Measurements from ENCODE around the gene KLF13.
A peak's percentile ranks its signal among the peaks of the same experiment; 100 is the strongest.

KLF13 gene

GRCh38 chr15:31331389-31331788 is 4.8 kb downstream of the KLF13 start:
- WGBS (ENCODE audit: extremely low coverage, insufficient coverage, insufficient read length) = no CpG with 5 or more reads among the region's 5 CpGs
- Histone ChIP-seq H3K79me1 (ENCODE audit: low read length) (peaks cover 15% of the 10 kb centered on the region), H3K14ac (ENCODE audit: low read length) (no peak overlapping the region), H3K27ac (ENCODE audit: low read depth, low read length) (no peak overlapping the region), H2BK5ac (ENCODE audit: low read depth, low read length, poor library complexity) (no peak overlapping the region), H2BK12ac (ENCODE audit: low read length) (no peak overlapping the region), H3K9ac (ENCODE audit: low read length) (peak overlapping the region; percentile 29), H2BK120ac (ENCODE audit: insufficient read depth, low read length, poor library complexity) (no peak overlapping the region), H4K91ac (ENCODE audit: low read depth, low read length) (no peak overlapping the region), H4K8ac (ENCODE audit: low read depth, low read length) (no peak overlapping the region), H3K4me1 (ENCODE audit: control insufficient read depth in 1 of 2, insufficient read depth in 2 of 2, low read length in 2 of 2) (peaks cover 21 to 22% of the 10 kb centered on the region in 2 experiments), H3K23ac (ENCODE audit: low read length) (no peak overlapping the region), H3K9me3 (ENCODE audit: insufficient read depth, low read depth, low read length) (peaks cover 2% of the 10 kb centered on the region), H2AFZ (ENCODE audit: insufficient read depth, low read length, poor library complexity) (peak overlapping the region; percentile 57), H3K4ac (ENCODE audit: low read depth, low read length) (peak overlapping the region; percentile 74), H3K4me2 (ENCODE audit: low read length) (no peak overlapping the region), H3K79me2 (ENCODE audit: control insufficient read depth, insufficient read depth, low read length, poor library complexity) (peaks cover 42% of the 10 kb centered on the region), H3K36me3 (ENCODE audit: control insufficient read depth in 1 of 2, insufficient read depth in 2 of 2, low read length in 2 of 2) (peaks cover 0 to 2% of the 10 kb centered on the region in 2 experiments), H3K4me3 (ENCODE audit: low read depth, low read length) (no peak overlapping the region), H2AK5ac (ENCODE audit: low read length) (no peak overlapping the region), H4K12ac (ENCODE audit: low read depth, low read length) (no peak overlapping the region), H3K27me3 (ENCODE audit: insufficient read depth, low read length) (no peaks in the 10 kb centered on the region), H3K18ac (ENCODE audit: low read length) (peak overlapping the region; percentile 42)
- no peak for DNase-seq

GRCh38 chr15:31332020-31332680 is 5.5 kb downstream of the KLF13 start:
- Histone ChIP-seq H3K9me3 (ENCODE audit: insufficient read depth, low read depth, low read length) (peaks cover 2% of the 10 kb centered on the region), H3K18ac (ENCODE audit: low read length) (peak overlapping the region; percentile 10), H4K12ac (ENCODE audit: low read depth, low read length) (no peak overlapping the region), H2BK120ac (ENCODE audit: insufficient read depth, low read length, poor library complexity) (no peak overlapping the region), H2AFZ (ENCODE audit: insufficient read depth, low read length, poor library complexity) (no peak overlapping the region), H3K4me2 (ENCODE audit: low read length) (no peak overlapping the region), H2BK12ac (ENCODE audit: low read length) (no peak overlapping the region), H3K36me3 (ENCODE audit: control insufficient read depth in 1 of 2, insufficient read depth in 2 of 2, low read length in 2 of 2) (peaks cover 0 to 2% of the 10 kb centered on the region in 2 experiments), H4K8ac (ENCODE audit: low read depth, low read length) (no peak overlapping the region), H2BK5ac (ENCODE audit: low read depth, low read length, poor library complexity) (no peak overlapping the region), H3K4me1 (ENCODE audit: control insufficient read depth in 1 of 2, insufficient read depth in 2 of 2, low read length in 2 of 2) (peaks cover 27 to 29% of the 10 kb centered on the region in 2 experiments), H3K27me3 (ENCODE audit: insufficient read depth, low read length) (no peaks in the 10 kb centered on the region), H2AK5ac (ENCODE audit: low read length) (no peak overlapping the region), H3K4ac (ENCODE audit: low read depth, low read length) (peak overlapping the region; percentile 58), H3K14ac (ENCODE audit: low read length) (no peak overlapping the region), H3K79me1 (ENCODE audit: low read length) (peaks cover 10% of the 10 kb centered on the region), H3K4me3 (ENCODE audit: low read depth, low read length) (no peak overlapping the region), H3K27ac (ENCODE audit: low read depth, low read length) (no peak overlapping the region), H4K91ac (ENCODE audit: low read depth, low read length) (no peak overlapping the region), H3K9ac (ENCODE audit: low read length) (no peak overlapping the region), H3K79me2 (ENCODE audit: control insufficient read depth, insufficient read depth, low read length, poor library complexity) (peaks cover 44% of the 10 kb centered on the region), H3K23ac (ENCODE audit: low read length) (no peak overlapping the region)
- WGBS (ENCODE audit: extremely low coverage, insufficient coverage, insufficient read length) = no CpG with 5 or more reads among the region's 9 CpGs
- no peak for DNase-seq

GRCh38 chr15:31332681-31333071 is 6.0 kb downstream of the KLF13 start:
- H4K91ac ChIP-seq (ENCODE audit: low read depth, low read length) = no peak overlapping the region
- peaks cover 40% of the 10 kb centered on the region for H3K79me2 ChIP-seq (ENCODE audit: control insufficient read depth, insufficient read depth, low read length, poor library complexity)
- no peak overlapping the region for H3K9ac ChIP-seq (ENCODE audit: low read length)
- peaks cover 7% of the 10 kb centered on the region for H3K79me1 ChIP-seq (ENCODE audit: low read length)
- H2BK12ac ChIP-seq (ENCODE audit: low read length) = no peak overlapping the region
- H2AK5ac ChIP-seq (ENCODE audit: low read length) = no peak overlapping the region
- H2BK5ac ChIP-seq (ENCODE audit: low read depth, low read length, poor library complexity) = no peak overlapping the region
- peak overlapping the region; percentile 58 for H3K4ac ChIP-seq (ENCODE audit: low read depth, low read length)
- H3K4me3 ChIP-seq (ENCODE audit: low read depth, low read length) = no peak overlapping the region
- H3K4me2 ChIP-seq (ENCODE audit: low read length) = no peak overlapping the region
- no peak overlapping the region for H2AFZ ChIP-seq (ENCODE audit: insufficient read depth, low read length, poor library complexity)
- H3K18ac ChIP-seq (ENCODE audit: low read length) = no peak overlapping the region
- no peak overlapping the region for H4K12ac ChIP-seq (ENCODE audit: low read depth, low read length)
- H3K27ac ChIP-seq (ENCODE audit: low read depth, low read length) = no peak overlapping the region
- H3K27me3 ChIP-seq (ENCODE audit: insufficient read depth, low read length) = no peaks in the 10 kb centered on the region
- H3K9me3 ChIP-seq (ENCODE audit: insufficient read depth, low read depth, low read length) = peaks cover 2% of the 10 kb centered on the region
- H2BK120ac ChIP-seq (ENCODE audit: insufficient read depth, low read length, poor library complexity) = no peak overlapping the region
- no peak for DNase-seq
- no peak overlapping the region for H4K8ac ChIP-seq (ENCODE audit: low read depth, low read length)
- no CpG with 5 or more reads among the region's 1 CpG for WGBS (ENCODE audit: extremely low coverage, insufficient coverage, insufficient read length)
- no peak overlapping the region for H3K14ac ChIP-seq (ENCODE audit: low read length)
- H3K4me1 ChIP-seq (ENCODE audit: control insufficient read depth in 1 of 2, insufficient read depth in 2 of 2, low read length in 2 of 2) = peaks cover 27 to 29% of the 10 kb centered on the region in 2 experiments
- H3K36me3 ChIP-seq (ENCODE audit: control insufficient read depth in 1 of 2, insufficient read depth in 2 of 2, low read length in 2 of 2) = peaks cover 0 to 2% of the 10 kb centered on the region in 2 experiments
- no peak overlapping the region for H3K23ac ChIP-seq (ENCODE audit: low read length)

- Histone ChIP-seq H2AFZ (ENCODE audit: insufficient read depth, low read length, poor library complexity) (no peak overlapping the region), H3K4ac (ENCODE audit: low read depth, low read length) (peak overlapping the region; percentile 52), H3K79me1 (ENCODE audit: low read length) (peaks cover 4% of the 10 kb centered on the region), H3K9ac (ENCODE audit: low read length) (no peak overlapping the region), H3K79me2 (ENCODE audit: control insufficient read depth, insufficient read depth, low read length, poor library complexity) (peaks cover 38% of the 10 kb centered on the region), H2BK120ac (ENCODE audit: insufficient read depth, low read length, poor library complexity) (no peak overlapping the region), H3K36me3 (ENCODE audit: control insufficient read depth in 1 of 2, insufficient read depth in 2 of 2, low read length in 2 of 2) (peaks cover 0 to 2% of the 10 kb centered on the region in 2 experiments), H4K91ac (ENCODE audit: low read depth, low read length) (no peak overlapping the region), H3K4me2 (ENCODE audit: low read length) (no peak overlapping the region), H4K12ac (ENCODE audit: low read depth, low read length) (no peak overlapping the region), H4K8ac (ENCODE audit: low read depth, low read length) (no peak overlapping the region), H3K9me3 (ENCODE audit: insufficient read depth, low read depth, low read length) (peaks cover 2% of the 10 kb centered on the region), H3K27me3 (ENCODE audit: insufficient read depth, low read length) (no peaks in the 10 kb centered on the region), H3K23ac (ENCODE audit: low read length) (no peak overlapping the region), H2AK5ac (ENCODE audit: low read length) (no peak overlapping the region), H3K27ac (ENCODE audit: low read depth, low read length) (no peak overlapping the region), H2BK12ac (ENCODE audit: low read length) (no peak overlapping the region), H3K18ac (ENCODE audit: low read length) (no peak overlapping the region), H3K14ac (ENCODE audit: low read length) (no peak overlapping the region), H2BK5ac (ENCODE audit: low read depth, low read length, poor library complexity) (no peak overlapping the region), H3K4me1 (ENCODE audit: control insufficient read depth in 1 of 2, insufficient read depth in 2 of 2, low read length in 2 of 2) (peaks cover 27 to 29% of the 10 kb centered on the region in 2 experiments), H3K4me3 (ENCODE audit: low read depth, low read length) (no peak overlapping the region)
- no peak for DNase-seq
- no CpG with 5 or more reads among the region's 4 CpGs for WGBS (ENCODE audit: extremely low coverage, insufficient coverage, insufficient read length)
Observed at GRCh38 chr15:31333119-31333518, 6.5 kb downstream of the KLF13 start.
